ENCODE measurements around the gene HAPLN2.

Gene HAPLN2

DNA sequence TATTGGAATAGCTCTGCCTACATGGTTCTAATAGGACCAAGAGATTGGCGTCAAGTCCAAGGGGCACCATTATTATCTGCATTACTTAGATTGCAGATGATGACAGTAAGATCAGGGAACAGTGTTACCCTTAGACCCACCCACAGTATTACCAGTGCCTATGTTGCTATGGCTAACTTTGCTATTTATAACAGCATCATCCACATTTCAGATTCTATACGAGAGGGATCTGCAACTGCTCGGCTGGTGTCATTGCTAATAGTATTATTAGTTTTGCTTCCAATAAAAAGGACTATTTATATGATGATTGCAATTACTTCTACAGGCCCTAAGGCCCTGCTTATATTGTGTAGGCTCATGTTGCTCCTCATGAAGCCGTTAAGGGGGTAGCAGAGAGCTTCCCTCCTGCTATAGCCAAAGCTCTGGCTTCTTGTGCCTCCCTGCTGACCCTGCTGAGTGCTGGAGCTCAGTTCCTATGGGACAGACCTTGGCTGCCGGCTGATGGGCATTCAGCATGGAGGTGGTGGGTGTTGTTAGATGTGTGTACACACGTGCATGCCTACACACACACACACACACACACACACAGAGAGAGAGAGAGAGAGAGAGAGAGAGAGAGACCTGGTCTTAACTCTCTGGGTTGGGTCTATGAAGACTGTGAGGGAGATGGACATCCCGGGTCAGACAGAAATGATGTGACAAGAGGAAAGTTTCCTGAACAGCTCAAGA is 24.0 kb downstream of the HAPLN2 start:
- FAIRE-seq, result no peak

DNA sequence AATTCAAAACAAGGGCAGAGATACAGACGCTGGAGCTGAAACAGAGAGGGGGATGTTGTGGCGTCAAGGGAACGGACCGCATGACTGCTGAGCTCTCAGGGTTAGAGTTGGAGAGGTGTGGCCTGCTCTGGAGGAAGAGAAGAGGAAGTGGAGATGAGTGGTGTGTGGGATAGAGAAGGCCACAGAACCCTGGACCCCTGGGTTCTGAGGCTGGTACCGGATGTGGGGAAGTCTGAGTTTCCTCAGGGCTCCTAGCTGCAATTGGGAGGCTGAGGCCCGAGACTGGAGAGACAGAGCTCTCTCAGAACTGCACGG is 24.5 kb downstream of the HAPLN2 start:
- FAIRE-seq (peak; percentile 53), DNase-seq (ENCODE audit: insufficient read length, low spot score) (no peak)

More for the DNA sequence above, 24.0 kb downstream of the HAPLN2 start:
- no peak for DNase-seq (ENCODE audit: insufficient read length, low spot score)

DNA sequence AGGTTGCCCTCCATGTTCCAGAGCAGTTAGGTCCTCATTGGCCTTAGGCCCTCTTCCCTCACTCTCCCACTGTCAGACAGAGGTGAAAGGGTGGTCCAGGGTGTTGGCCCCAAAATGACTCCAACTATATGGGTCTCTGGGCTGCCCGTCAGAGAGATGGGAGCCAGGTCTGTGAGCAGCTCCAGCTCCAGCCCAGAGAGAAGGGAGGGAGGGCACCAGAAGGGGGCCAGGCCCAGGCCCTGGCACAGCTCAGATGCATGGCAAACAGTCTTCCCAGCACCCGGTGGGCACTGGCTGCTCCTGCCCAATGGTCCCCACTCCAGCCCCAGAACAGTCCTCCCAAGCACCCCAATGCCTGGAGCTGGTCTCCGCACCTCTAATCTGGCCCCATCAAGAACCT is 24.9 kb downstream of the HAPLN2 start:
- FAIRE-seq (no peak), DNase-seq (ENCODE audit: insufficient read length, low spot score) (no peak)

DNA sequence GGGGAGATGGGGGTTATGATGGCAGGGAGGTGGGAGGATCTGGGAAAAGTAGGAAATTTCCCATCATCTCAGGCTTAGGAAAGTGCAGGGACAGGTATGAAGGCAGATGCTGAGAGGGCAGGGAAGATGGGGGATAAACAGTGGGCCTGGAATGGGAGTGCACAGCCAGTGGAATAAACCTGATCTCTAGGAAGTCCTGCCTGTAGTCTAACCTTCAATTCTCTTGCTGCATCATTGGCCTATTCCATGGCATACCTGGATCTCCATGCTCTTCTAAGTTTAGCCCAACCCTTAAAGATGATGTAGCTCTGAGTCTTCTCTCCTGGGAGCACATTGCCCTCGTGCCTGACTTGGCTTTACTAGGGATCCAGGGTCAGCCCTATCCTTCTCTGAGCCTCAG is 25.4 kb downstream of the HAPLN2 start:
- DNase-seq (ENCODE audit: insufficient read length, low spot score), result no peak
- no peak for FAIRE-seq

DNA sequence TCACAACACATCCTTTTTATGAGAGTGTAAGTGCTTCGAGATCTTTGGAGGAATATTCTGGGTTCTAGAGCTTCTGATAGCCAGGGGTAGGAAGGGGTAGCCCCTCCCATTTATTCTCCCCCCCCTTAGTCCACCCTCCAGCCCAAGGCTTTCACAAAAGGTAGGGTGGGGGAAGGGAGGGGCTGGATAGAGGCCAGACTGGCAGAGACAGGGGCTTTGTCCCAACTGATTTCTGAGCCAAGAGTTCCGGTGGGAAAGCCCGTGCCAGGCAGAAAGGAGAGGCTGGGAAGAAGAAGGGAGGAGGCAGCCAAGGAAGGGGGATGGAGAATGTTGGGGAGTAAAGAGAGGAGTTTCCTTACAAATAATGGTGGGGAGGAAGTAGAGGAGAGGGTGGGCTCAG is 25.8 kb downstream of the HAPLN2 start:
- no peak for DNase-seq (ENCODE audit: insufficient read length, low spot score)
- FAIRE-seq, result no peak

DNA sequence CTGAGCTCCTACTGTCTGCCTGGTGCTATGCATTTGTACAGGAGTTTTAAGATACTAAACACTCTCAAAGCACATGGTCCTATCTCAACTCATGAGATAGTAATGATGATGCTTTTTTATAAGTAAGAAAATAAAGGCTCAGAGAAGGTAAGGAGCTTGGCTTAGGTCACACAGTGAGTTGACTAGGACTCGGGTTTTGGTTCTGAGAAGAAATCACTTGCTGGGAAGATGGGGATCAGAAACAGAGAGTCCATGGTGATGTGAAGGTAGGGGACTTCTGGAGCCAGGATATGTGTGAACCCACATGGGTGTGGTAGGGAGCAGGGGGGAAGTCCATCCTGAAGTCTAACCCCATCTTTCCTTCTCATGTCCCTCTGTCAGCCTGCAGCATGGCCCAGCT is 26.5 kb downstream of the HAPLN2 start:
- DNase-seq (ENCODE audit: insufficient read length, low spot score) (no peak), FAIRE-seq (no peak)

DNA sequence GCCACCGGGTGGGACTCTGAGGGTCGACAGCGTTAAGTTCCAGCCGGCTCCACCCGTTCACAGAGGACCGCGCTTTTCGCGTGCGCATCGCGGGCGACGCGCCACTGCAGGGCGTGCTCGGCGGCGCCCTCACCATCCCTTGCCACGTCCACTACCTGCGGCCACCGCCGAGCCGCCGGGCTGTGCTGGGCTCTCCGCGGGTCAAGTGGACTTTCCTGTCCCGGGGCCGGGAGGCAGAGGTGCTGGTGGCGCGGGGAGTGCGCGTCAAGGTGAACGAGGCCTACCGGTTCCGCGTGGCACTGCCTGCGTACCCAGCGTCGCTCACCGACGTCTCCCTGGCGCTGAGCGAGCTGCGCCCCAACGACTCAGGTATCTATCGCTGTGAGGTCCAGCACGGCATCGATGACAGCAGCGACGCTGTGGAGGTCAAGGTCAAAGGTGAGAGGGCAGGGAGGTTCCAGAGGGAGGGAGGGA is 27.6 kb downstream of the HAPLN2 start:
- DNase-seq (ENCODE audit: insufficient read length, low spot score), result no peak
- FAIRE-seq, result no peak

DNA sequence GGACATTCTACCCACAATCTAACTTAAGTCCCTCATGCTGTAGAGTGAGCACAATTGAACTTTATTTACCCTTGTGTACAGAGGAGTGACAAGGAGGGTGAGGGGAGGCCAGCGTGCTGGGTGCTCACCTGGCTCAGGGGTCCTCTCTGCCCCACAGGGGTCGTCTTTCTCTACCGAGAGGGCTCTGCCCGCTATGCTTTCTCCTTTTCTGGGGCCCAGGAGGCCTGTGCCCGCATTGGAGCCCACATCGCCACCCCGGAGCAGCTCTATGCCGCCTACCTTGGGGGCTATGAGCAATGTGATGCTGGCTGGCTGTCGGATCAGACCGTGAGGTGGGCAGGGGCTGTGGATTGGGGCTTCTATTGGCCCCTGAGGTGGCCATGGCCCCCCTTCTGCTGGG is 28.1 kb downstream of the HAPLN2 start:
- no peak for FAIRE-seq
- DNase-seq (ENCODE audit: insufficient read length, low spot score), result no peak

DNA sequence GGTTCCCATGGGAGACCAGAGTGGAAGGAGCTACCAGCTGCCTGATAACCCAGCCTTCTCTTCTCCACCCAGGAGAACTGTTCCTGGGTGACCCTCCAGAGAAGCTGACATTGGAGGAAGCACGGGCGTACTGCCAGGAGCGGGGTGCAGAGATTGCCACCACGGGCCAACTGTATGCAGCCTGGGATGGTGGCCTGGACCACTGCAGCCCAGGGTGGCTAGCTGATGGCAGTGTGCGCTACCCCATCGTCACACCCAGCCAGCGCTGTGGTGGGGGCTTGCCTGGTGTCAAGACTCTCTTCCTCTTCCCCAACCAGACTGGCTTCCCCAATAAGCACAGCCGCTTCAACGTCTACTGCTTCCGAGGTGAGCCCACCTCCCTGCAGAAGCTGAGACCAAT is 29.3 kb downstream of the HAPLN2 start:
- FAIRE-seq (no peak), DNase-seq (ENCODE audit: insufficient read length, low spot score) (no peak)

DNA sequence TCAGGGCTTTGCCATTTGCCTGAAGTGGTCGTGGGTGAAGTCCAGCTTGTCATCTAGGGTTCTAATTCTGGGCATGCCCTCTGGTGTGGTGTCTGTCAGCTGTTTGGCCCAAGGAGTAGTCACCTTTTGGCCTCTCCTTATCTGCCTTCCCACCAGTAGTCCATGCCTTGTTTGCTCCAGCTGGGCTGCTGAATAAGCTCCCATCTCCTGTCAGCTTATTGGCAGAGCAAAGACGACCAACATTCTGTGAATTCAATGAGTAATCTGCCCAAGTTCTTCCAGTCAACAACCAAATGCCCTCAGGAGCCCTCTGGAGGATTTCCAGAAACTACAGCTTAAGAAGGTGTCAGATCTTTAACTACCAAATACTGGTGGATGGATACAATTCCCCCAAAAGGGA is 29.7 kb downstream of the HAPLN2 start:
- FAIRE-seq, result no peak
- no peak for DNase-seq (ENCODE audit: insufficient read length, low spot score)

DNA sequence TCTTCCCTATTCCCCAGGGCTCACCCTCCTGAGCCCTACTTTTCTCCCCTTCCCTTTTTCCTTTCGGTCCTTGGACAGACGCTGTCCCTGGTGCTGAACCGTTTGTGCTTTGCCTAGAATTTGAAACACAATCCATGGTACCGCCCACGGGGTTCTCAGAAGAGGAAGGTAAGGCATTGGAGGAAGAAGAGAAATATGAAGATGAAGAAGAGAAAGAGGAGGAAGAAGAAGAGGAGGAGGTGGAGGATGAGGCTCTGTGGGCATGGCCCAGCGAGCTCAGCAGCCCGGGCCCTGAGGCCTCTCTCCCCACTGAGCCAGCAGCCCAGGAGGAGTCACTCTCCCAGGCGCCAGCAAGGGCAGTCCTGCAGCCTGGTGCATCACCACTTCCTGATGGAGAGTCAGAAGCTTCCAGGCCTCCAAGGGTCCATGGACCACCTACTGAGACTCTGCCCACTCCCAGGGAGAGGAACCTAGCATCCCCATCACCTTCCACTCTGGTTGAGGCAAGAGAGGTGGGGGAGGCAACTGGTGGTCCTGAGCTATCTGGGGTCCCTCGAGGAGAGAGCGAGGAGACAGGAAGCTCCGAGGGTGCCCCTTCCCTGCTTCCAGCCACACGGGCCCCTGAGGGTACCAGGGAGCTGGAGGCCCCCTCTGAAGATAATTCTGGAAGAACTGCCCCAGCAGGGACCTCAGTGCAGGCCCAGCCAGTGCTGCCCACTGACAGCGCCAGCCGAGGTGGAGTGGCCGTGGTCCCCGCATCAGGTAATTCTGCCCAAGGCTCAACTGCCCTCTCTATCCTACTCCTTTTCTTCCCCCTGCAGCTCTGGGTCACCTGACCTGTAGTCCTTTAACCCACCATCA is 33.1 kb downstream of the HAPLN2 start:
- FAIRE-seq (no peak), DNase-seq (ENCODE audit: insufficient read length, low spot score) (no peak)

DNA sequence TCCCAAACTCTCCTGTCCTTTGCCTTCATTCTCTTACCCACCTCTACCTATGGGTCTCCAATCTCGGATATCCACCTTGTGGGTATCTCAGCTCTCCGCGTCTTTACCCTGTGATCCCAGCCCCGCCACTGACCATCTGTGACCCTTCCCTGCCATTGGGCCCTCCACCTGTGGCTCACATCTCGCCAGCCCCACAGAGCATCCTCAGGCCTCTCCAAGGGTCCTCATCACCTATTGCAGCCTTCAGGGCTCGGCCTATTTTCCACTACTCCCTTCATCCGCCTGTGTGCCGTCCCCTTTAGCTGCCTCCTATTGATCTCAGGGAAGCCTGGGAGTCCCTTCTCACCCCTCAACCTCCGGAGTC is 33.8 kb downstream of the HAPLN2 start:
- no peak for FAIRE-seq

DNA sequence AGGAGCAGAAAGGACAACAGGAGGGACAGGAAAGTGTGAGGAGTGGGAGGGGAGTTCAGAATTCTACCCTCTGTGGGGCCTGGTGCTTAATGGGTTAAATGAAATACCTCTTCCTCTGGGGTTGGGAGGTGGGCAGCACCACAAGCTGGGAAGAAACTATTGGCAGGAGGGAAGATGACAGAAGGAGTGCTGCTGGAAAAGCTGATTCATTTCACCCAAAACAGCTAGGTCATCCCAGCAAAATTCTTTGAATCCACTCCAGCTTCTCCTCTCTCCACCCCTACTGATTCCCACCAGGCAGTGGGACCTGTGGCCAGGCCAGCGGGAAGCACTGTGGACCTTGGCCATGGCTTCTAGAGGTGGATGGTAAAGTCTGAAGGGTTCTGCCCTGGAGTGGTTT is 35.5 kb downstream of the HAPLN2 start:
- FAIRE-seq, result no peak
- no peak for DNase-seq (ENCODE audit: insufficient read length, low spot score)

More for the DNA sequence above, 33.8 kb downstream of the HAPLN2 start:
- DNase-seq (ENCODE audit: insufficient read length, low spot score), result no peak

DNA sequence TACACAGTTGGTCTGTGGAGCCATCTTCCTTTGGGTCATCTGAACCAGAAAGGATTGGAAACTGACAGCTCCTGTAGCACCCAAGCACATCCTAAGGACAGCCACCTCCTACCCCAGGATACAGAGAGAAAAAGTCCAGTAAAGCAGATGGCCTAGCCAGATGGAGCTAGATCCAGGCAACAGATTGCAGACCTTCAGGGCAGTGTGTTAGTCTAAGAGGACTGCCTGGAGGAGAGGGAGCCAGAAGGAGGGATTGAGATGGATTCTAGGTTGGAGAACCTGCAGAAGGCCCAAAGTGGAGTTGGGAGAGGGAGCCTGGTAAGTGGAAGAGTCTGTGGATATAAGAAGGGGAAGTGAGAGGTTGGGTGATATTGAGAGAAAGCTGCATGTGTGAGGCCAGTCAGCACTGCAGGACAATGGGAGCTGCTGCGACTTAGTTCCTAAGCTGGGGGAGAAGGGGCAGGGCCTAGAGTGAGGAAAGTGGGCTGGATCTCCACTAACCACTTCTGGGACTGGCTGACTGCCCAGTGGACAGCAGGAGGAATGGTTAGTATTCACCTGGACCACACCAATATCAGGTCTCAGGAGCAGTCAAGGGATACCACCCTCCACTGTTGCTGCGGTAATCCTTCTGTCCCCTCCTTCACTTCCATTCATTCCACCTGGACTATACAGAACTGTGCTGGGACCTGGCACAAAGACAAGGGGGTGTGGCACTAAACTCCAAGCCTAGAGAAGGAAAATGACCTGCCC is 36.1 kb downstream of the HAPLN2 start:
- DNase-seq (ENCODE audit: insufficient read length, low spot score) (no peak), FAIRE-seq (no peak)

DNA sequence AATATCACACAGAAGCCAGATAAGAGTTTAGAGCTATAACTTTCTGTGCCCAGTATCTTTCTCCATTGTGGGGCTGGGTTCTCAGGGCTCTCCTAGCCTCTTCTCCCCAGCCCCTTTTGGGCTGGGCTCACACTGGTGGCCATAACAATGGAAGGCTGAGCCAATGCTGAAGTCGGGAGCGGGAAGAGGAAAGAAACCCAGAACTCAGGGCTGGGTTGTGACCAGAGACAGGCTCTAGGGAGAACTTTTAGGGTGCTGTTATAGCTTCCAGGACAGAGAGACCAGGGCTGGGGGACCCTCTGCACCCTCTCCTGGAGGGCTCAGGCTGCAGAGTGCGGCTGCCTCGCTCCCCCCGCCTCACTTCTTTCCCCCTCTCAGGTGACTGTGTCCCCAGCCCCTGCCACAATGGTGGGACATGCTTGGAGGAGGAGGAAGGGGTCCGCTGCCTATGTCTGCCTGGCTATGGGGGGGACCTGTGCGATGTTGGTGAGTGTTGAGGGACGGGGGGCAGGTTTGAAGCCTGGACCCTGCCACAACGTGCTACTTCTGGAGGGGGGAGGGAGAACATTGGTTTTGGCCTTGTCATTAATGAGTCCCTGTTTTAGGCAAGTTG is 36.8 kb downstream of the HAPLN2 start:
- DNase-seq (ENCODE audit: insufficient read length, low spot score), result no peak
- no peak for FAIRE-seq

DNA sequence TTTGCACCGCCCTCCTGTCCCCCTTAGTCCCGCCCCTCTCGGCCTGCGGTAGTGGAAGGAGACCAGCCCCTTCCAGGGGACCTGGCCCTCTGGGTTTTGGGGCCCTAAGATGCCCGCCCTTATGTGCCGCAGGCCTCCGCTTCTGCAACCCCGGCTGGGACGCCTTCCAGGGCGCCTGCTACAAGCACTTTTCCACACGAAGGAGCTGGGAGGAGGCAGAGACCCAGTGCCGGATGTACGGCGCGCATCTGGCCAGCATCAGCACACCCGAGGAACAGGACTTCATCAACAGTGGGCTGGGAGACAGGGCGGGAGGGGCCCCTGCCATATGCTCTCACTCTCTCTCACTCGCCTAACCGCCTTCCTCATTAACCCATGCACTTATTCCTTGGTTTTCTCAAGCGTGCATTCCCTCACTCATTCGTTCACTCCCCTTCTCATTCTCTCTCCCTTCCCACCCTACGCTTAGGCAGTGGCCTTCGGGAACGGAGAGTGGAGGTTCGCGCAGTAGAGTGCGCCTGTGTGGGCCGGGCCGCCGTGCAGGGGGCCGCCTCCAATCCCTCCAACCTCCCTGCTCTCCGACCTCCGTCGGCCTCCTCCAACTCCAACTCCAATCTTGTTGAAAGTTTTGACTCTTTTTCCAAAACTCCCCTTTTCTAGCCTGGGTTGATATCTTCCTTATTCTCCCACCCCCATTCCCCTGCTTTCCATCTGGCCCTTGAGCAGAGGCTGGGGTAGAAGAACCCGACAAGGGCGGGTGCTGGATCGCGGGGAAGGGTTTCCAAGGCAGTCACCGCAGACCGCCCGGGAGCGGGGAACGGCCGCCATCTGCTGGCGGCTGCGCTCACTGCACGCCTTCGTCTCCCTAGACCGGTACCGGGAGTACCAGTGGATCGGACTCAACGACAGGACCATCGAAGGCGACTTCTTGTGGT is 37.9 kb downstream of the HAPLN2 start:
- FAIRE-seq, result peak; percentile 61
- DNase-seq (ENCODE audit: insufficient read length, low spot score), result peak; percentile 77

DNA sequence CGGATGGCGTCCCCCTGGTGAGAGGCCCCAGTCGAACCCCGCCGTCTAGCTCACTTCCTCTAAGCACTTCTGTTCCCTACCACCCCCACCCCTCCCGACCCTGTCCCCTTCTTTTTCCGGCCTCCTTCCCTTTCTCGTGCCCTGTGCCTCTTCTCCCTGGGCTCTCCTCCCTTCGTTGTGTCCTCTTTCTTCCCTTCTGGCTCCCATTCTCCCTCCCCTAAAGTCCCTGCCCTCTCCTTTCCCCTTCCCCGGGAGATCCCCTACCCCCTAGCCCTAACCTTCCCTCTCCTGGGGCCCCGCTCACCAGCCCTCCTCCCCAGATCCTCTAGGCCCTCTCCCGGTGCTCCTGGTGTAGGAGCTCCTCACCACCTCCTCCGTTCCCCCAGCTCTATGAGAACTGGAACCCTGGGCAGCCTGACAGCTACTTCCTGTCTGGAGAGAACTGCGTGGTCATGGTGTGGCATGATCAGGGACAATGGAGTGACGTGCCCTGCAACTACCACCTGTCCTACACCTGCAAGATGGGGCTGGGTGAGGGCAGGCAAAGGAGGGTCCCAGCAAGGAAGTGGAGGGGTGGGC is 38.6 kb downstream of the HAPLN2 start:
- DNase-seq (ENCODE audit: insufficient read length, low spot score), result no peak
- no peak for FAIRE-seq

DNA sequence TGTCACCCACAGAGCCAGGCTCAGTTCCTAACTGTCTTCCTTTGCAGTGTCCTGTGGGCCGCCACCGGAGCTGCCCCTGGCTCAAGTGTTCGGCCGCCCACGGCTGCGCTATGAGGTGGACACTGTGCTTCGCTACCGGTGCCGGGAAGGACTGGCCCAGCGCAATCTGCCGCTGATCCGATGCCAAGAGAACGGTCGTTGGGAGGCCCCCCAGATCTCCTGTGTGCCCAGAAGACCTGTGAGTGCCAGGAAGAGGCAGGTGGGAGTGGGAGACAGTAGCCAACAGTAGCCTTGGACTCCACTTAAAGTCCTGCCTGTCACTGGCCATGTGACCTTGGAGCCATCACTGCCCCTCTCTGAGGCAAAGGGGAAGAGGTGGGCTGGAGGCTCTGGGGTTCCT is 39.3 kb downstream of the HAPLN2 start:
- no peak for FAIRE-seq
- no peak for DNase-seq (ENCODE audit: insufficient read length, low spot score)

DNA sequence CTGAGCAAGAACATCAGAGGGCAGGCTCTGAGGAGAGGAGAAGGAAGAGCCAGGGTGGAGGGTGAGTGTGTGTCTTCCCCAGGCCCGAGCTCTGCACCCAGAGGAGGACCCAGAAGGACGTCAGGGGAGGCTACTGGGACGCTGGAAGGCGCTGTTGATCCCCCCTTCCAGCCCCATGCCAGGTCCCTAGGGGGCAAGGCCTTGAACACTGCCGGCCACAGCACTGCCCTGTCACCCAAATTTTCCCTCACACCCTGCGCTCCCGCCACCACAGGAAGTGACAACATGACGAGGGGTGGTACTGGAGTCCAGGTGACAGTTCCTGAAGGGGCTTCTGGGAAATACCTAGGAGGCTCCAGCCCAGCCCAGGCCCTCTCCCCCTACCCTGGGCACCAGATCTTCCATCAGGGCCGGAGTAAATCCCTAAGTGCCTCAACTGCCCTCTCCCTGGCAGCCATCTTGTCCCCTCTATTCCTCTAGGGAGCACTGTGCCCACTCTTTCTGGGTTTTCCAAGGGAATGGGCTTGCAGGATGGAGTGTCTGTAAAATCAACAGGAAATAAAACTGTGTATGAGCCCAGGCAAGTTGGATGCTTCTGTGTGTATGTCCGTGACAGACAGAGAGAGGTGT is 39.8 kb downstream of the HAPLN2 start:
- no peak for DNase-seq (ENCODE audit: insufficient read length, low spot score)
- no peak for FAIRE-seq
